Memory B cell (primary cell): ENCODE results near the gene OSBPL10.

Experiments used
- ATAC-seq: fragments of 150-1000 bp; cut with Tn5 transposase; 2 replicates; pipeline ENCODE4 v1.10.0; 2021; ENCODE audit warnings: low read depth, mild to moderate bottlenecking, moderate library complexity
- DNase-seq, 2 donors: peaks; one replicate each; pipeline ENCODE4 v3.0.0; 2022; ENCODE audit warnings: low spot score in 2 of 2
- H3K27ac Mint-ChIP-seq: one replicate; pipeline ENCODE4 v1.8.0; 2022; ENCODE audit warnings: mild to moderate bottlenecking, moderate library complexity, mixed read lengths
- H3K27me3 Mint-ChIP-seq: one replicate; pipeline ENCODE4 v1.8.0; 2022; ENCODE audit warnings: mixed read lengths
- H3K36me3 Mint-ChIP-seq: one replicate; pipeline ENCODE4 v1.8.0; 2022; ENCODE audit warnings: mild to moderate bottlenecking, mixed read lengths
- H3K4me1 Mint-ChIP-seq: one replicate; pipeline ENCODE4 v1.8.0; 2022; ENCODE audit warnings: mixed read lengths
- H3K4me3 Mint-ChIP-seq: one replicate; pipeline ENCODE4 v1.8.0; 2022; ENCODE audit warnings: mild to moderate bottlenecking, moderate library complexity, mixed read lengths
- H3K9me3 Mint-ChIP-seq: one replicate; pipeline ENCODE4 v1.8.0; 2022; ENCODE audit warnings: mixed read lengths

The OSBPL10 gene

GRCh38 chr3:31847760-31848159 lies 133.3 kb downstream of the OSBPL10 start:
- Mint-ChIP-seq H3K27ac (peak overlapping the region; percentile 42), H3K4me3 (no peak overlapping the region), H3K4me1 (peaks cover 58% of the 10 kb centered on the region), H3K36me3 (peaks cover 53% of the 10 kb centered on the region), H3K9me3 (no peaks in the 10 kb centered on the region), H3K27me3 (no peaks in the 10 kb centered on the region)
- no peak for ATAC-seq
- DNase-seq, result no peak

GRCh38 chr3:31841515-31841914 lies 139.5 kb downstream of the OSBPL10 start:
- Mint-ChIP-seq H3K4me3 (no peak overlapping the region), H3K27me3 (no peaks in the 10 kb centered on the region), H3K4me1 (peaks cover 40% of the 10 kb centered on the region), H3K27ac (peak overlapping the region; percentile 85), H3K9me3 (no peaks in the 10 kb centered on the region), H3K36me3 (peaks cover 45% of the 10 kb centered on the region)
- ATAC-seq (no peak), DNase-seq (no peak)

- DNase-seq (no peak), ATAC-seq (no peak)
- H3K27ac Mint-ChIP-seq, result peak overlapping the region; percentile 21
- H3K36me3 Mint-ChIP-seq, result peaks cover 47% of the 10 kb centered on the region
- H3K27me3 Mint-ChIP-seq, result no peaks in the 10 kb centered on the region
- H3K4me3 Mint-ChIP-seq, result no peak overlapping the region
- no peaks in the 10 kb centered on the region for H3K9me3 Mint-ChIP-seq
- H3K4me1 Mint-ChIP-seq, result peaks cover 40% of the 10 kb centered on the region
These were observed 140.8 kb downstream of the OSBPL10 start for GRCh38 chr3:31840252-31840651.

DNA sequence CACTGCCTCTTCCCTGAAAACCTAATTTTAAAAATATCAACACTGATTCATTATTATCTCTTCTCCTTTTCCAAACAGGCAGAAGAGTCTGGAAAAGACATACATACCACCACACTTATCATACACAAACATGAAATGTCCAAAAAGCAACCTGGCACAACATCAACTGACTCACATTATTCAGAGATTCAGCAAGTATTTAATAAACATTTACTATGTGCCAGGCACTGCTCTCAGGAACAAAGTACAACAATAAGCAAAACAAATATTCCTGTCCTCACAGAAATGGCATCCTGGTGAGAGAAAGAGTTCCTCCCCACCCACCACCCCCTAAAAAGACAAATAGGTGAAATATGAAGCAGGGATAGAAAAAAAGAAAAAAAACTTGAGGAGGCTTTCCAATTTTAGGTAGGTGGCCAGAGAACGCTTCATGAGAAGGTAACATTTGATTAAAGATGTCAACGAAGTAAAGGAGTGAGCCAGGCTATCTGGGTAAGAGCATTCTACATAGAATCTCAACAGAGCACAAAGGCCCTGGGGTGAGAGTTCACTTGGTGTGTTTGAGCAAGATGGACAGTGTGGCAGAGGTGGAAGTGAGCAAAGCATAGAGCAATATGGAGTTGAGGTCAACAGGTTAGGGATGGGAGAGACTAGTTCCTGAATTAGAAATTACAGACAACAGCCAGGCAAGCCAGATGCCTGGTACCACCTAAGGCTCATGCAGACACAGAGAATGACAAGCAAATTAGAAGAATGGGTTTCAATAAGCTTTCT lies 141.7 kb downstream of the OSBPL10 start:
- no peak overlapping the region for H3K4me3 Mint-ChIP-seq
- peaks cover 42% of the 10 kb centered on the region for H3K4me1 Mint-ChIP-seq
- no peaks in the 10 kb centered on the region for H3K27me3 Mint-ChIP-seq
- no peak for ATAC-seq
- H3K9me3 Mint-ChIP-seq, result no peaks in the 10 kb centered on the region
- DNase-seq, result no peak
- peaks cover 41% of the 10 kb centered on the region for H3K36me3 Mint-ChIP-seq
- peak overlapping the region; percentile 21 for H3K27ac Mint-ChIP-seq

DNA sequence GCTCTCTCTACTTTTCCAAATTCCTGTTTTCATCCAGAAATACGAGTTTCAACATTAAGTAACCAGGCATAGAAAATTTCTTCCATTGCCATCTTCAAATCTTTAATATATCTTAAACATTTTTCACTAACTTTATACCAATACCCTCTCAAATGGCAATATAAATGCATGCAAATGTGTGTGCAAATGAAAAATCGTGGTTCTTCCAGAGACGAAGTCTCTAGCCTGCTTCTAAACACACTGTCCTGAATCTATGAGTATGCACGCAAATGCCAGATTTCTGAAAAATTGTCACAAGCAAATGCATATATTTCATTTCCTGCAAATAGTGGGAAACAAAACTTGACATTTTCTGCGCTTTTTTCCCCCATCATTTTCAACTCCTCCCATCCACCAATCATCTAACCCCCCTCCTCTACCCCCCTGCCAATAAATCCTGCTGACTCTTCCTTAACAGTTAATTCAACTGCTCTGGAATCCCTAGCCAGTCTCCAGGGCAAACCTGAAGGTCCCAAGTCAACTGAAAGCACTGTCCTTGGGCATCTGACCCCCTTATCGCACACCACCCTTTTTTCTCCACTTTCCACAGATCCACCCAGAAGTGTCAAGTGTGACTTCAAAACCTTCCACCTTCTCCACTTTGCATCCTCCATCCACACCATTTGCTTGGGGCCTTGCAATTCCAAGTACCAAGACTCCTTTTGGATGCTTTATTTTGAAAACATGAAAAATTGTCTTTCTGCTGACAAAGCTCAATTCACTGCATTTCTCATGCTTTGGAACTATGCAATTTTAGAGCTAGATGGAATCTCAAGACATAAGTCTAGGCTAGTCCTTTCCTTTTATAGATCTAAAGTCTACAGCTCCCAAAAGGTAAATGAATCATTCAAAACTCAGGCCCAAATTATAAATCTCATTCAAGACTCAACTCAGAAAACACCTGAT lies 144.7 kb downstream of the OSBPL10 start:
- ATAC-seq (no peak), DNase-seq (no peak)
- no peaks in the 10 kb centered on the region for H3K27me3 Mint-ChIP-seq
- peaks cover 24% of the 10 kb centered on the region for H3K36me3 Mint-ChIP-seq
- peak overlapping the region; percentile 84 for H3K27ac Mint-ChIP-seq
- H3K4me3 Mint-ChIP-seq, result peak overlapping the region; percentile 4
- H3K9me3 Mint-ChIP-seq, result no peaks in the 10 kb centered on the region
- peaks cover 43% of the 10 kb centered on the region for H3K4me1 Mint-ChIP-seq

DNA sequence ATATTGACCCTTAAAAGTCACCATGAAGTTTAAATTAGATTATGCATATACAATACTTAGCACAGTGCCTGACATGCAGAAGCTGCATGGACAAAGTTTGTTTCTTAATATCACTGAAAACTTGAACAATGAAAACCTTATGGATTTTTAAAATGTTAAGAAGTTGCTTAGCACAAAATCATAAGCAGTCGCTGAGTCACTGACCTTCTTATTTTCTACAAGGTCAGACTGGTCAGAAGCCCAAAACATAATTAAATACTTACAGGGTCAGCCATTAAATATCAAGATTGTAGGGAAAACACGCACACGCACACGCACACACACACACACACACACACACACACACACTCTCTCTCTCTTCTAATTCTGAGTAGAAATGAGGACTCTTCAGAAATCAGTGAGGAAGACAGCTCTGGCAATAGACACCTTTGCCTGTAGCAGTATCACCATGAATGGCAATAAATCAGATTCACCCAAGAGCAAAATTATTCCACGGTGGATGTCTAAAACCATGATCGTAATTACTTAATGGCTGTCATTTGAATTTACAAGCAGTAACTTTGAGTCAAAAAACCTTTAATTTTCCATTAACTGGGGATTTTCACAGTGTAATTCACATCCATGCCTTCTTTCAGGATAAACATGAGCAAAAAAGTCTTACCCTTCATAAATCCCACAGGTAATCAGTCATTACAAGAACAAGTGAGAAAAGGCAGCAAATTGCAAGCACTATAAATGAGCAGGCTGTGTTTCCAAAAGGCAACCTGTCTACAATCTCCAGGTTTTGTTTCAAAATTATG lies 147.5 kb downstream of the OSBPL10 start:
- H3K9me3 Mint-ChIP-seq, result no peaks in the 10 kb centered on the region
- H3K4me1 Mint-ChIP-seq, result peaks cover 41% of the 10 kb centered on the region
- DNase-seq, result no peak
- H3K4me3 Mint-ChIP-seq, result no peak overlapping the region
- no peak for ATAC-seq
- H3K27ac Mint-ChIP-seq, result peak overlapping the region; percentile 35
- H3K36me3 Mint-ChIP-seq, result peaks cover 21% of the 10 kb centered on the region
- H3K27me3 Mint-ChIP-seq, result no peaks in the 10 kb centered on the region

GRCh38 chr3:31832551-31832950 lies 148.5 kb downstream of the OSBPL10 start:
- DNase-seq (no peak), ATAC-seq (no peak)
- Mint-ChIP-seq H3K4me1 (peaks cover 41% of the 10 kb centered on the region), H3K36me3 (peaks cover 21% of the 10 kb centered on the region), H3K4me3 (peak overlapping the region; percentile 9), H3K27ac (peak overlapping the region; percentile 32), H3K9me3 (no peaks in the 10 kb centered on the region), H3K27me3 (no peaks in the 10 kb centered on the region)

- H3K27me3 Mint-ChIP-seq, result no peaks in the 10 kb centered on the region
- H3K27ac Mint-ChIP-seq, result peak overlapping the region; percentile 32
- no peak for DNase-seq
- H3K36me3 Mint-ChIP-seq, result peaks cover 21% of the 10 kb centered on the region
- no peak for ATAC-seq
- H3K4me1 Mint-ChIP-seq, result peaks cover 37% of the 10 kb centered on the region
- H3K9me3 Mint-ChIP-seq, result no peaks in the 10 kb centered on the region
- H3K4me3 Mint-ChIP-seq, result no peak overlapping the region
These were observed 149.5 kb downstream of the OSBPL10 start for GRCh38 chr3:31831591-31831990.

- Mint-ChIP-seq H3K9me3 (no peaks in the 10 kb centered on the region), H3K27ac (peak overlapping the region; percentile 77), H3K27me3 (no peaks in the 10 kb centered on the region), H3K4me1 (peaks cover 31% of the 10 kb centered on the region), H3K4me3 (no peak overlapping the region), H3K36me3 (peaks cover 24% of the 10 kb centered on the region)
- ATAC-seq, result no peak
- DNase-seq, result no peak
These were observed 151.1 kb downstream of the OSBPL10 start for GRCh38 chr3:31829826-31830426.

DNA sequence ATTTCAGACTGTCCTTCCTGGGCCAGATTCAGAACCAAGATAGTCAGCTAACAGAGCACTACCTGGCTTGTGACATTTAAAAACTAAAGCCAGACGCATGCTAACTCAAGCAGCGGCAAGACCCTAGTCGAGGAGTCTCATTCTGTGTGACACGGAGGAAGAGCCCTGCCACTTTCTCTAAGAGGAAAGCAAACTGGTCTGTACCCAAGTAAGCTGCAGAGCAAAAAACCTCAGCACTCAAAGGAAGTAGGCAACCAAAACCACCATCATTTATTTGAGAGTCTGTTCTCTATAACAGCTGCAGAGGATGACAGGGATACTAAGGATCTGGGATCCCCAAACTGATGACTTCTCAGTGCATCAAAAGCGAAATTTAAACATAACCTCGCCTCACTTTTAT lies 152.1 kb downstream of the OSBPL10 start:
- DNase-seq (no peak), ATAC-seq (no peak)
- Mint-ChIP-seq H3K36me3 (peaks cover 34% of the 10 kb centered on the region), H3K4me1 (peaks cover 25% of the 10 kb centered on the region), H3K27ac (peak overlapping the region; percentile 77), H3K27me3 (no peaks in the 10 kb centered on the region), H3K4me3 (no peak overlapping the region), H3K9me3 (no peaks in the 10 kb centered on the region)

- H3K36me3 Mint-ChIP-seq, result peaks cover 39% of the 10 kb centered on the region
- no peaks in the 10 kb centered on the region for H3K27me3 Mint-ChIP-seq
These were observed 153.1 kb downstream of the OSBPL10 start for GRCh38 chr3:31828007-31828406.

GRCh38 chr3:31823184-31823583 lies 157.9 kb downstream of the OSBPL10 start:
- H3K27ac Mint-ChIP-seq, result no peak overlapping the region
- H3K36me3 Mint-ChIP-seq, result peaks cover 45% of the 10 kb centered on the region

More at GRCh38 chr3:31828007-31828406, 153.1 kb downstream of the OSBPL10 start:
- no peak for DNase-seq
- no peak for ATAC-seq
- H3K4me1 Mint-ChIP-seq, result peaks cover 23% of the 10 kb centered on the region
- H3K9me3 Mint-ChIP-seq, result no peaks in the 10 kb centered on the region
- H3K27ac Mint-ChIP-seq, result no peak overlapping the region
- no peak overlapping the region for H3K4me3 Mint-ChIP-seq

DNA sequence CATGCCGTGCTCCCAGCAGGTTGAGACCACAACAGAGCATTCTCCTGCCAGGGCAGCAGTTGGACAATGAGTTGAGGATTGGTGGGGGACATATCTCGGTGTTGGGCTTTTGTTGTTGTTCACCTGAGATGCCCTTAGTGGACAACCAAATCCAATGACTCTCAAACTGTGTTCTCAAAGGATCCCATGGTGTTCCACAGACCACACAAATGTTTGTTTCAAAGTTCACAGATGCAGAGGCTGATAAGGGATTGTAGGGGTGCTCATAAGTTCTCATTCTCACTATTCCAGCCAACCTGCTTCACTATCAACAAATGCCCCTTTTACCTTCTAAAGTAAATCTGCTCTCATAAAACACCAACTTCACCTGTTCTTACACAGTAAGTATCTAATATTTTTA lies 159.9 kb downstream of the OSBPL10 start:
- H3K36me3 Mint-ChIP-seq, result peaks cover 44% of the 10 kb centered on the region
- H3K4me1 Mint-ChIP-seq, result peaks cover 20% of the 10 kb centered on the region
- peak overlapping the region; percentile 67 for H3K27ac Mint-ChIP-seq
- ATAC-seq (no peak), DNase-seq (no peak)
- H3K9me3 Mint-ChIP-seq, result no peaks in the 10 kb centered on the region
- no peak overlapping the region for H3K4me3 Mint-ChIP-seq
- H3K27me3 Mint-ChIP-seq, result no peaks in the 10 kb centered on the region

More at GRCh38 chr3:31823184-31823583, 157.9 kb downstream of the OSBPL10 start:
- Mint-ChIP-seq H3K4me1 (peaks cover 17% of the 10 kb centered on the region), H3K4me3 (no peak overlapping the region), H3K27me3 (no peaks in the 10 kb centered on the region), H3K9me3 (no peaks in the 10 kb centered on the region)
- ATAC-seq (no peak), DNase-seq (no peak)
